ENCODE data around the gene MYCBPAP.
"Not testable (repeated sequence)": the region's sequence is repeated elsewhere in the genome, so short reads cannot be mapped to it uniquely, and the experiment has no call there.

The MYCBPAP gene

DNA sequence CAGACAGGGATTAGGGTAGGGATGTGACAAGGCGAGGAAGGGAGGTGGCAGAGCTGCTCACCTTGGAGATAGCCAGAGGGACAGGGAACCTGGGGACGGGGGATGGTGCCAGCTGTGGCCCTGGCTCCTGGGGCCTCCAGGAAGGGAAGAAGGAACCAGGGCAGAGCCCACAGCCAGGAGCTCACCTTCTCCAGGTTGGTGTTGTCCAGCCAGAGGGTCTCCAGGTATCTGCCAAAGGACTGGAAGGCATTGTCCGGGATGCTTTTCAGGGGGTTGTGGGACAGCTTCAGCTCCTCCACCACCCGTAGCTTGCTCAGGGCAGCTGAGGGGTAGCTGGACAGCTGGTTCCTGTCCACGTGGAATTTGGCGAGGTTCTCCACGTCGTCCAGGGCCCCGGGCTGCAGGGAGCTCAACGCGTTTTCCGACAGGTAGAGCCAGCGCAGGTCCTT, 40.4 kb upstream of the MYCBPAP start:
- Mint-ChIP-seq H3K4me3 (peak overlapping the region; percentile 47 to 58), H3K27ac (peak overlapping the region; percentile 76), H3K9me3 (no peaks in the 10 kb centered on the region), H3K36me3 (peaks cover 6 to 16% of the 10 kb centered on the region in 2 donors), H3K27me3 (peaks cover 18 to 26% of the 10 kb centered on the region in 2 donors), H3K4me1 (peaks cover 11 to 12% of the 10 kb centered on the region in 2 donors)
- DNase-seq (no peak), ATAC-seq (replicated peaks) (no peak)

DNA sequence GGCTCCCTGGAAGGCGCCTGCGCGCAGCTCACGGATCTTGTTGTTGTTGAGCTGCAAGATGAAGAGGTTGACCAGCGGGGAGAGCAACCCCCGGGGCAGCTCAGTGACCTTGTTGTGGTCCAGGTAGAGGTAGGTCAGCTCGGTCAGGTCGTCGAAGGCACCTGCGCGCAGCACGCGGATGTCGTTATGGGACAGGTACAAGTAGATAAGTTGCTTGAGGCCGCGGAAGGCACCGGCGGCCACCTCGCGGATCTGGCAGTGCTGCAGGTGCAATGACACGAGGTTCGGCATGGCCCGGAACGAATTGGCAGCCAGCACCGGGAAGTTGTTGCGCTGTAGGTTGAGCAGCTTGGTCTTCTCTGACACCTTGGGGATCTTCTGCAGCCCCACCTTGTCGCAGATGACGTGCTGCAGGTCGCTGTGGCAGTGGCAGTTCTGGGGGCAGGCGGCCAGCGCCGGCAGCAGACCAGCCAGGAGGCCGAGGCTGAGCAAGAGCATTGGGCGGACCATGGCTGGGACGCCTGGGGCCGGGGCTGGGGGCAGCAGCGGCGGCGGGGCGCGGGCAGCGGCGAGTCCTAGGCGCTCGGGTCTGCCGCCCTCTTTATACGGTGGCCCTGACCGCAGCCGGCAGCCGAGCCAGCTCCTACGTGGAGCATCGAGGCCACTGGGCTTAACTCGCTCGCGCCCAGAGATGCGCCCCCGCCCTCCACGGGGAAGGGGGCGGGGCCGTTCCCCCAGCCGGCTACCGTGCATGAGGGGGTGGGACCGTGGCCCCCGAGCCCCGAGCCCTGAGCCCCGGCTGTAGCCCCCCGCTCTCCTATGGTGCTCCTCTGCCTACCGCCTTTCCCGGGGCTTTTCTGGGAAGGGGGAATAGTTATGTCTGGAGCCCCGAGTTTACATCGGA, 39.7 kb upstream of the MYCBPAP start, which contains the start of gene CHAD:
Gene CHAD, minus strand, starts transcription at position 577 of the 904 bp plus-strand sequence. Its CDS starts 67 bp downstream, at position 510.
- peak within 1 kb of the TSS; percentile 47 to 58 for H3K4me3 Mint-ChIP-seq

DNA sequence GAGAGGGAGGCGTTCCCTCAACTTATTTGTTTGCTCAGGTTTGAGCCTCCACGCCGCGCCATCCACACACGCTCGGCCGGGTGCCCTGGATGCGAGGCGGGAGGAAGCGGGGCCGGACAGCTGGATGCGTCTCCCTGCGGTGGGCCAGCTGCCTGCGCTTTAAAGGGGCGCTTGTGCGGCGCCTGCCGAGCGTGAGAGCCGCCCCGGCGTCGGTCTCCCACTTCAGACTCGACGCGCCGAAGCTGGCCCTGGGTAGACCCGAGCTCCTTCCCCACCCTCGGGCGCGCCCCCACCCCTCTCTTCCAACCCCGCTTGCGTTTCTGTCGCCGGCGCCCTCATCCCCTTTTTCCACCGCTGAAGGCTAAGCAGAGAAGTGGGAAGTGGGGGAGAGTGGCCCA, 39.0 kb upstream of the MYCBPAP start:
- ATAC-seq (replicated peaks) = peak; percentile 14 to 37
- peaks cover 8 to 22% of the 10 kb centered on the region in 2 donors for H3K36me3 Mint-ChIP-seq

More for the DNA sequence above, 39.7 kb upstream of the MYCBPAP start, which contains the start of gene CHAD:
- peak within 1 kb of the TSS; percentile 76 for H3K27ac Mint-ChIP-seq
- H3K9me3 Mint-ChIP-seq = no peaks in the 10 kb centered on the region
- H3K4me1 Mint-ChIP-seq = peaks cover 11 to 12% of the 10 kb centered on the region in 2 donors
- ATAC-seq (replicated peaks) = peak; percentile 44 to 62
- peaks cover 18 to 26% of the 10 kb centered on the region in 2 donors for H3K27me3 Mint-ChIP-seq
- peaks cover 6 to 17% of the 10 kb centered on the region in 2 donors for H3K36me3 Mint-ChIP-seq
- DNase-seq = no peak

DNA sequence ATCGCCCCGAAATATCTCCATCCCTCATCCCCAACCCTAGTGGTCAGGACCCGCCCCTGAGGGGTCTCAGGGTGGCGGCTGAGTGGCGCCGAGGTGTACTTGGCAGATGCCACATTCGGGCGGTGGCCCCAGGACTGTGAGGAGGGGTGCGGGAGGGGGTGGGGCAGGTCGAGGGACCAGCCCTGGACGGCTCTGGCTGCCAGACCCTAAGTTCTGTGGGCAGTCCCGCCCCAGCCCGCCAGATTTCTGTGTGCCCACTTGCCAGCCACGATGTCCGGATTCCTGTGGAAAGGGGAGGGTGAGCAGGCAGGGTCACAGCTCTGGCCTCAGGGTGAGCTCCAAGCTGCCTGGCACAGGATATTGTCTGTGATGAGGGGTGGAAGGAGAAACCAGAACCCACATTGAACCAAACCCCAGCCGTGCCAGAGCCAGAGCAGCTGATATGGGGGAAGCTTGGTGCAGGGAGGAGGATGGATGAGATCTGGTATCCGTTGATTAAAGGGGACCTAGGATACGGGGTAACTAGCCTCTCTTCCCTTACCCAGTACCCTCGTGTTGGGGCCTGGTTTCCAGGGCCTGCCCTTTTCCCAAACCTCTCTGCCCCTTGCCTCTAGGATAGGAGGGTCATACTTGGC, 38.5 kb upstream of the MYCBPAP start:
- peaks cover 11 to 12% of the 10 kb centered on the region in 2 donors for H3K4me1 Mint-ChIP-seq
- ATAC-seq (replicated peaks) (no peak), DNase-seq (no peak)
- H3K27ac Mint-ChIP-seq = no peak overlapping the region
- no peaks in the 10 kb centered on the region for H3K9me3 Mint-ChIP-seq
- H3K36me3 Mint-ChIP-seq = peaks cover 6 to 19% of the 10 kb centered on the region in 2 donors
- H3K27me3 Mint-ChIP-seq = peaks cover 18 to 26% of the 10 kb centered on the region in 2 donors
- peak overlapping the region; percentile 47 to 56 for H3K4me3 Mint-ChIP-seq

More for the DNA sequence above, 39.0 kb upstream of the MYCBPAP start:
- no peak overlapping the region for H3K27ac Mint-ChIP-seq
- H3K27me3 Mint-ChIP-seq = peaks cover 18 to 26% of the 10 kb centered on the region in 2 donors
- peaks cover 11 to 12% of the 10 kb centered on the region in 2 donors for H3K4me1 Mint-ChIP-seq
- H3K9me3 Mint-ChIP-seq = no peaks in the 10 kb centered on the region
- DNase-seq = no peak
- peak overlapping the region; percentile 47 to 56 for H3K4me3 Mint-ChIP-seq

DNA sequence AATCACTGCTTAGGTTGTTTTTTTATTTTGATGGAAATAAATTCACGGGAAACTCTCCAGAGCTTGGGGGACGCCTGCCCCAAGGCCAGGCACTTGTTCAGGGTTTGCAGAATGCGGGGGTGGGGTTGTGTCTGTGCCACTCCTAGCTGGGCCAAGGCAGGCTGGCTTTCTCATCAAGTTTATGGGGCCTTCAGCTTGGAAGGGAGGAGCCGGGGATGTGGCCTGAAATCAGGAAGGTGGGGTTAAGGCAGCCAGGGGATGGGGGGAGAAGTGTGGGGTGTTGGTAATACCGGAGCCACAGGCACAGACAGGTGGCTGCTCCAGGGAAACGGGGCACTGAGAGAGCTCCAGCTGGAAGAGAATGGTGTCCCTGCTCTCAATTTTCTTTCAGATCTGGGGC, 37.8 kb upstream of the MYCBPAP start:
- Mint-ChIP-seq H3K4me3 (no peak overlapping the region), H3K4me1 (peaks cover 11 to 12% of the 10 kb centered on the region in 2 donors), H3K27ac (peak overlapping the region; percentile 3)

DNA sequence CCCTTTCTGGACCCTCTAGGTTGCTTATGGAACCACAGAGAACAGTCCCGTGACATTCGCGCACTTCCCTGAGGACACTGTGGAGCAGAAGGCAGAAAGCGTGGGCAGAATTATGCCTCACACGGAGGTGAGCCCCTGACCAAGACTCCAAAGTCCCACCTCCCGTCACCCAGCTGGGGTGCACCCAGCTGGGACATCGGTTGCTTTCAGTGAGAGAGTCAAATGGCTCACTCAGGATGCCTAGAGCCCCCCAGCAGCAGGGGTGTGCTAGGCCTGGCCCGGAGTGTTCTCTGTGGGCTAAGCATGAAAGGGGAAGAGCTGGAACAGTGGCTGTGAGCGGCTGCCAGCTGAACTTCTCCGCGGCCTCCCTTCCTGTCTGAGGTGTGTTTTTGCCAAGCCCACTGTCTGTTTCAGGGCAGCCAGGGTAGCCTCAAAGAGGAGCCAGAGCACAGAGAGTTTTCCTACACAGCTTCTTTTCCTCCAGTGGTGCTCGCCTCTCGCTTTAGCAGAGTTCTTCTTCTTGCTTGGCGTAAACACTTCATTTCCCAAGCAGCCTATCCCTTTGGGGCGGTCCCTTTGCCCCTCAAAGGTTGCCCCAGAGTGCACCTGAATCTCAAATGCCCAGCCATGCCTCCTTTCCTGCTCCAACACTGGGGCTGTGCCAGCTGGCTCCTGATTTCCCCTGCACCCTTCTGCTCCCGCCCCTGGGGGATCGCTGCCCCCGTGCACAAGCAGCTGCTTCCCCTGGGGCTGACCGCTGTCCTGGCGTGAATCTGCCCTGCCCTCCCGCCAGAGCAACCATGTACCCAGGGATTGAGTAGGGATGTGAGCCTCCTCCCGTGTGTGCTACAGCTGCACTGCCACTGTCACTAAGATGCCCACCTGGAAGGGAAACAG, 37.0 kb upstream of the MYCBPAP start:
- H3K36me3 Mint-ChIP-seq = peaks cover 4 to 10% of the 10 kb centered on the region in 2 donors
- peak overlapping the region; percentile 3 for H3K27ac Mint-ChIP-seq
- H3K27me3 Mint-ChIP-seq = peaks cover 19 to 26% of the 10 kb centered on the region in 2 donors
- H3K9me3 Mint-ChIP-seq = no peaks in the 10 kb centered on the region
- peaks cover 12% of the 10 kb centered on the region in 2 donors for H3K4me1 Mint-ChIP-seq
- ATAC-seq (replicated peaks) (no peak), DNase-seq (no peak)
- peak overlapping the region in 1 of 2 donors; percentile 8 for H3K4me3 Mint-ChIP-seq

More for the DNA sequence above, 37.8 kb upstream of the MYCBPAP start:
- DNase-seq (no peak), ATAC-seq (replicated peaks) (no peak)
- Mint-ChIP-seq H3K9me3 (no peaks in the 10 kb centered on the region), H3K27me3 (peaks cover 18 to 26% of the 10 kb centered on the region in 2 donors), H3K36me3 (peaks cover 4 to 12% of the 10 kb centered on the region in 2 donors)

DNA sequence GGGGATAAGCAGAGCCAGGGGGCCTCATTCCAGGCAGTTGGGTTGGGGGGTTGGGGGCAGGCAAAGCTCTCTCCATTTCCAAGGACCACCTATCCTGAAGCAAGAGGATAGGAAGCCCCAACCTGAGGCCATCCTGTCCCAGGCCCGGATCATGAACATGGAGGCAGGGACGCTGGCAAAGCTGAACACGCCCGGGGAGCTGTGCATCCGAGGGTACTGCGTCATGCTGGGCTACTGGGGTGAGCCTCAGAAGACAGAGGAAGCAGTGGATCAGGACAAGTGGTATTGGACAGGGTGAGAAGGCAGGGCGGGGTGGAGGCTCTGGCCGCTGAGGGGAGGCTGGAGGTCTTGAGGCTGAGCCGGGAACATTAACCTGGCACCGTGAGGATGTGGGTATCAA, 36.0 kb upstream of the MYCBPAP start:
- Mint-ChIP-seq H3K9me3 (no peaks in the 10 kb centered on the region), H3K27me3 (peaks cover 17 to 26% of the 10 kb centered on the region in 2 donors), H3K4me1 (peaks cover 6 to 10% of the 10 kb centered on the region in 2 donors), H3K36me3 (peaks cover 2 to 10% of the 10 kb centered on the region in 2 donors), H3K27ac (no peak overlapping the region), H3K4me3 (no peak overlapping the region)
- ATAC-seq (replicated peaks) = no peak
- no peak for DNase-seq

DNA sequence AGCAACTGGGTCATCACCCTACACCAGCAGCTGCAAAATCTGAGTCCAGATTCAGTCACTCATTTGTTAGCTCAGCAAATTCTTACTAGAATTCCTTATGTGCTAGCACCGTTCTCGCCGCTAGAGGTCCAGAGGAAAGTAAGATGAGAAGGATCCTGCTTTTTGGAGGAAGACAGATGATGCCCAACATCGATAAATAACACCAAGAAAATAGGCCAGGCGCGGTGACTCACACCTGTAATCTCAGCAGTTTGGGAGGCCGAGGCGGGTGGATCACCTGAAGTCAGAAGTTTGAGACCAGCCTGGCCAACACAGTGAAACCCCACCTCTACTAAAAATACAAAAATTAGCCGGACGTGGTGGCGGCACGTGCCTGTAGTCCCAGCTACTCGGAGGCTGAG, 35.5 kb upstream of the MYCBPAP start:
- not testable (repeated sequence) for H3K9me3 Mint-ChIP-seq; H3K4me1 Mint-ChIP-seq; H3K4me3 Mint-ChIP-seq; H3K27ac Mint-ChIP-seq; ATAC-seq (replicated peaks); H3K36me3 Mint-ChIP-seq; DNase-seq
- peaks cover 12 to 21% of the 10 kb centered on the region in 2 donors for H3K27me3 Mint-ChIP-seq

DNA sequence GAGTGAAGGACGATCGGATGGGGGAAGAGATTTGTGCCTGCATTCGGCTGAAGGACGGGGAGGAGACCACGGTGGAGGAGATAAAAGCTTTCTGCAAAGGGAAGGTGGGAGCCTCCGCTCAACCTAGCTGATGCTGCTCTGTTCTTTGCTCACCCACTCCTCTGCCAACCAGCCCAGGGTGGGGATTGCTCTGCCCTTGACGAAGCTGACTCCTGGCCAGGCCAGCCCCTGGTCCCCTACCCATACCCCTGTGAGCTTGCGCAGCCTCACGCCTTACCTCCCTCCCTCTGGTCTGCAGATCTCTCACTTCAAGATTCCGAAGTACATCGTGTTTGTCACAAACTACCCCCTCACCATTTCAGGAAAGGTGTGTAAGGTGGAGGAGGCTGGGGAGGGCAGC, 34.3 kb upstream of the MYCBPAP start:
- H3K4me3 Mint-ChIP-seq = no peak overlapping the region
- H3K27me3 Mint-ChIP-seq = peaks cover 5 to 12% of the 10 kb centered on the region in 2 donors
- H3K9me3 Mint-ChIP-seq = no peaks in the 10 kb centered on the region
- H3K36me3 Mint-ChIP-seq = peaks cover 2 to 13% of the 10 kb centered on the region in 2 donors
- DNase-seq (no peak), ATAC-seq (replicated peaks) (no peak)
- H3K27ac Mint-ChIP-seq = no peak overlapping the region
- peaks cover 10 to 12% of the 10 kb centered on the region in 2 donors for H3K4me1 Mint-ChIP-seq

DNA sequence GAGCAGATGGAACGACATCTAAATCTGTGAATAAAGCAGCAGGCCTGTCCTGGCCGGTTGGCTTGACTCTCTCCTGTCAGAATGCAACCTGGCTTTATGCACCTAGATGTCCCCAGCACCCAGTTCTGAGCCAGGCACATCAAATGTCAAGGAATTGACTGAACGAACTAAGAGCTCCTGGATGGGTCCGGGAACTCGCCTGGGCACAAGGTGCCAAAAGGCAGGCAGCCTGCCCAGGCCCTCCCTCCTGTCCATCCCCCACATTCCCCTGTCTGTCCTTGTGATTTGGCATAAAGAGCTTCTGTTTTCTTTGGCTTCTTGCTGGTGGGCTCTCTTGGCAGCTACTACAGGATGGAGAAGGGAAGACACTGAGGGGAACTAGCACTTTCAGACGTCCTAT, 33.7 kb upstream of the MYCBPAP start:
- no peak overlapping the region for H3K27ac Mint-ChIP-seq

DNA sequence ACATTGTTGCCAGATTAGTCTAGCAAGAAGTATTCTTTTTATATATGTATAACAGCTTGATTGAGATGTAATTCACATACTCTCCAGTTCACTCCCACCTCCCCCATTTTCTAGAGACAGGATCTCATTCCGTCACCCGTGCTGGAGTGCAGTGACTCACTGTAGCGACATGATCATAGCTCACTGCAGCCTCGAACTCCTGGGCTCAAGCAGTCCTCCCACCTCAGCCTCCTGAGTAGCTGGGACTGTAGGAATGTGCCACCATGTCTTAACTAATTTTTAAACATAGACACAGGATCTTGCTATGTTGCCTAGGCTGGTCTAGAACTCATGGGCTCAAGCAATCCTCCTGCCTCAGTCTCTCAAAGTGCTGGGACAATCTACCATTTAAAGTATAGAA, 32.9 kb upstream of the MYCBPAP start:
- Mint-ChIP-seq H3K36me3 (peaks cover 2 to 20% of the 10 kb centered on the region in 2 donors), H3K27me3 (peaks cover under 1 to 5% of the 10 kb centered on the region in 2 donors), H3K27ac (no peak overlapping the region), H3K9me3 (no peaks in the 10 kb centered on the region), H3K4me3 (no peak overlapping the region), H3K4me1 (peaks cover 19 to 22% of the 10 kb centered on the region in 2 donors)
- DNase-seq (no peak), ATAC-seq (replicated peaks) (no peak)

More for the DNA sequence above, 33.7 kb upstream of the MYCBPAP start:
- Mint-ChIP-seq H3K4me3 (no peak overlapping the region), H3K36me3 (peaks cover 2 to 15% of the 10 kb centered on the region in 2 donors), H3K27me3 (peaks cover 5 to 9% of the 10 kb centered on the region in 2 donors), H3K4me1 (peaks cover 11 to 13% of the 10 kb centered on the region in 2 donors), H3K9me3 (no peaks in the 10 kb centered on the region)
- DNase-seq (no peak), ATAC-seq (replicated peaks) (no peak)

DNA sequence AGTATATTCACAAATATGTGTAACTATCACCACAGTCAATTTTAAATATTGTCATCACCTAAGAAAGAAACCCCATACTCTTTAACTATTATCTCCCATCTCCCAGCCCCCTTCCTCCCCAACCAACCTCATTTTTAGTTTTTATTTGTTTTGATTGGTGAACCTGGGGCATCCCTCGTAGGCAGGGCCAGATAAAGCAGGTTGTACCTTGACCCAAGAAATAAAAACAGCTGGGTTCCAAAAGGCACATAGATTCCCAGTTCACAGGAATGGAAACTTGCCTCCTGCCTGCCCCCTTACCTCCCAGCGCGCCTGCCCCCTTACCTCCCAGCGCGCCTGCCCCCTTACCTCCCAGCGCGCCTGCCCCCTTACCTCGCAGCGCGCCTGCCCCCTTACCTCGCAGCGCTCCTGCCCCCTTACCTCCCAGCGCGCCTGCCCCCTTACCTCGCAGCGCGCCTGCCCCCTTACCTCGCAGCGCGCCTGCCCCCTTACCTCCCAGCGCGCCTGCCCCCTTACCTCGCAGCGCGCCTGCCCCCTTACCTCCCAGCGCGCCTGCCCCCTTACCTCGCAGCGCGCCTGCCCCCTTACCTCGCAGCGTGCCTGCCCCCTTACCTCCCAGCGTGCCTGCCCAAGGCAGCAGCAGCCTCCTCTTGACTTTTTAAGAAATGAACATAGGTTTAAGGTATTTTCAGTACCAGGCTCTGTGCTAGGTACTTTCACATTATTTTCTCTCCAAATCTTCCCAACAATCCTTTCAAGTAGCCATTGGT, 32.3 kb upstream of the MYCBPAP start:
- not testable (repeated sequence) for H3K27ac Mint-ChIP-seq; ATAC-seq (replicated peaks); H3K4me3 Mint-ChIP-seq; H3K27me3 Mint-ChIP-seq; H3K9me3 Mint-ChIP-seq; DNase-seq
- H3K36me3 Mint-ChIP-seq = peaks cover 2 to 21% of the 10 kb centered on the region in 2 donors
- peaks cover 20 to 23% of the 10 kb centered on the region in 2 donors for H3K4me1 Mint-ChIP-seq

Measured in stimulated activated naive B cell treated with anti-CD40 and anti-IgM and Interleukin-4, amounts not matched to agents 10 μg/mL and 1 μg/mL and 100 μg/mL, for 72 hours (primary cell).